NCI-H1417 treated with DMSO at 0.1 percent for 48 hours (cell line): ENCODE results near the gene NOTCH3.

Experiments used
- DNase-seq: peaks from one replicate; lab custom pipeline; 2025; lab: John Stamatoyannopoulos, UW

Gene NOTCH3

GRCh38 chr19:15200553-15201364 is at the start of gene NOTCH3:
Gene NOTCH3, minus strand, starts transcription at chr19:15200995. Its CDS starts 90 bp downstream, at chr19:15200905.
- DNase-seq: no peak

- no peak for DNase-seq
Observed at GRCh38 chr19:15250640-15250993, 49.8 kb upstream of the NOTCH3 start.

GRCh38 chr19:15249972-15250639 is 49.3 kb upstream of the NOTCH3 start:
- no peak for DNase-seq

GRCh38 chr19:15249528-15249874 is 48.7 kb upstream of the NOTCH3 start:
- no peak for DNase-seq

- no peak for DNase-seq
Observed at GRCh38 chr19:15248648-15249527, 48.1 kb upstream of the NOTCH3 start.

GRCh38 chr19:15248106-15248505 is 47.3 kb upstream of the NOTCH3 start:
- DNase-seq: no peak

GRCh38 chr19:15247107-15248014 is 46.6 kb upstream of the NOTCH3 start:
- no peak for DNase-seq

GRCh38 chr19:15246198-15246481 is 45.3 kb upstream of the NOTCH3 start:
- no peak for DNase-seq

GRCh38 chr19:15245370-15246197 is 44.8 kb upstream of the NOTCH3 start:
- no peak for DNase-seq

- no peak for DNase-seq
Observed at GRCh38 chr19:15244808-15245207, 44.0 kb upstream of the NOTCH3 start.

- no peak for DNase-seq
Observed at GRCh38 chr19:15244106-15244803, 43.5 kb upstream of the NOTCH3 start.

- DNase-seq: no peak
Observed at GRCh38 chr19:15243236-15243957, 42.6 kb upstream of the NOTCH3 start.

GRCh38 chr19:15241259-15241910 is 40.6 kb upstream of the NOTCH3 start:
- DNase-seq: no peak

- no peak for DNase-seq
Observed at GRCh38 chr19:15240515-15240914, 39.7 kb upstream of the NOTCH3 start.

- no peak for DNase-seq
Observed at GRCh38 chr19:15239337-15239949, 38.6 kb upstream of the NOTCH3 start.

GRCh38 chr19:15238639-15239155 is 37.9 kb upstream of the NOTCH3 start:
- DNase-seq: no peak

- DNase-seq: no peak
Observed at GRCh38 chr19:15237759-15238638, 37.2 kb upstream of the NOTCH3 start.
